Osteoblast (primary cell): ENCODE measurements around the gene DDX24. TPM values are rescaled to one million over a fixed set of nuclear protein-coding genes. Genes with fewer than 3 reads are reported as not detected.
A peak's percentile ranks its signal among the peaks of the same experiment; 100 is the strongest.

Experiments used
- DNase-seq: peaks from one replicate; pipeline ENCODE4 v3.0.0; 2011; ENCODE audit warnings: low spot score, mixed read lengths; ENCODE audit not compliant: insufficient read length; ENCODE audit errors: missing footprints
- H2AFZ ChIP-seq: 2 replicates; pipeline ENCODE4 v1.6.0; 2011; ENCODE audit warnings: mild to moderate bottlenecking, low read length
- H3K27ac ChIP-seq: 2 replicates; pipeline ENCODE4 v1.5.1; 2011; ENCODE audit warnings: mild to moderate bottlenecking, low read depth, low read length, moderate library complexity
- H3K27me3 ChIP-seq: 2 replicates; pipeline ENCODE4 v1.6.0; 2012; ENCODE audit warnings: mild to moderate bottlenecking, control low read depth, inconsistent platforms, low read length, moderate library complexity; ENCODE audit not compliant: insufficient read depth
- H3K36me3 ChIP-seq: 2 replicates; pipeline ENCODE4 v1.5.1; 2011; ENCODE audit warnings: mild to moderate bottlenecking, low read length, control low read depth, moderate library complexity; ENCODE audit not compliant: insufficient read depth
- H3K4me1 ChIP-seq: 2 replicates; pipeline ENCODE4 v1.5.1; 2011; ENCODE audit warnings: mild to moderate bottlenecking, low read length, control low read depth, moderate library complexity; ENCODE audit not compliant: insufficient read depth
- H3K4me2 ChIP-seq: 2 replicates; pipeline ENCODE4 v1.6.0; 2011; ENCODE audit warnings: mild to moderate bottlenecking, low read length; ENCODE audit not compliant: insufficient read depth
- H3K4me3 ChIP-seq: fragments of 200-600 bp; sonication (generic); 3 replicates; pipeline ENCODE4 v1.5.1; 2012; ENCODE audit warnings: mild to moderate bottlenecking, low read length, inconsistent platforms; ENCODE audit not compliant: insufficient read depth
- H3K79me2 ChIP-seq: 2 replicates; pipeline ENCODE4 v1.6.0; 2012; ENCODE audit warnings: mild to moderate bottlenecking, low read length, control low read depth, inconsistent platforms; ENCODE audit not compliant: insufficient read depth
- H3K9me3 ChIP-seq: 2 replicates; pipeline ENCODE4 v1.5.1; 2011; ENCODE audit warnings: low read depth, low read length, control low read depth
- H4K20me1 ChIP-seq: 2 replicates; pipeline ENCODE4 v1.6.0; 2012; ENCODE audit warnings: mild to moderate bottlenecking, low read length, control low read depth; ENCODE audit not compliant: insufficient read depth
- CTCF ChIP-seq: IDR thresholded peaks from 2 replicates; pipeline ENCODE4 v1.5.1; 2011; ENCODE audit warnings: mild to moderate bottlenecking, low read depth, low read length, moderate library complexity; ENCODE audit errors: extremely low read depth
- total RNA-seq: library from RNA; depleted of rRNA; stranded (reverse); fragments of >200 nt; gene quantifications from 2 replicates; pipeline ENCODE4 v1.2.3, GENCODE V29; 2012

Gene DDX24
- total RNA-seq, 1 donor, result 134 TPM

- peak overlapping the region; percentile 98 for H3K4me2 ChIP-seq
These were observed 47.3 kb upstream of the DDX24 start for GRCh38 chr14:94128216-94128839.

GRCh38 chr14:94127330-94127729 is 46.3 kb upstream of the DDX24 start:
- Histone ChIP-seq H3K9me3 (no peaks in the 10 kb centered on the region), H3K36me3 (peaks cover 5% of the 10 kb centered on the region)

More at GRCh38 chr14:94128216-94128839, 47.3 kb upstream of the DDX24 start:
- Histone ChIP-seq H3K27me3 (no peaks in the 10 kb centered on the region), H3K27ac (peak overlapping the region; percentile 49), H3K79me2 (peaks cover 8% of the 10 kb centered on the region), H3K4me3 (peak overlapping the region; percentile 75), H3K4me1 (peaks cover 14% of the 10 kb centered on the region), H2AFZ (peak overlapping the region; percentile 87), H4K20me1 (no peaks in the 10 kb centered on the region), H3K9me3 (no peaks in the 10 kb centered on the region), H3K36me3 (peaks cover 5% of the 10 kb centered on the region)
- no peak for TF ChIP-seq CTCF
- DNase-seq, result no peak

GRCh38 chr14:94126800-94127199 is 45.8 kb upstream of the DDX24 start:
- H3K9me3 ChIP-seq, result no peaks in the 10 kb centered on the region
- H3K4me2 ChIP-seq, result no peak overlapping the region
- H3K4me3 ChIP-seq, result no peak overlapping the region
- peaks cover 5% of the 10 kb centered on the region for H3K36me3 ChIP-seq
- DNase-seq, result no peak
- H2AFZ ChIP-seq, result no peak overlapping the region
- H3K79me2 ChIP-seq, result peaks cover 8% of the 10 kb centered on the region
- peaks cover 21% of the 10 kb centered on the region for H3K4me1 ChIP-seq
- TF ChIP-seq CTCF, result no peak
- no peaks in the 10 kb centered on the region for H4K20me1 ChIP-seq
- H3K27me3 ChIP-seq, result no peaks in the 10 kb centered on the region
- no peak overlapping the region for H3K27ac ChIP-seq

More at GRCh38 chr14:94127330-94127729, 46.3 kb upstream of the DDX24 start:
- Histone ChIP-seq H3K4me1 (peaks cover 16% of the 10 kb centered on the region), H3K79me2 (peaks cover 8% of the 10 kb centered on the region), H3K4me3 (no peak overlapping the region), H3K27me3 (no peaks in the 10 kb centered on the region), H4K20me1 (no peaks in the 10 kb centered on the region), H2AFZ (no peak overlapping the region), H3K27ac (no peak overlapping the region), H3K4me2 (no peak overlapping the region)
- DNase-seq, result no peak
- no peak for TF ChIP-seq CTCF

GRCh38 chr14:94126419-94126677 is 45.3 kb upstream of the DDX24 start:
- H3K27ac ChIP-seq, result no peak overlapping the region
- H3K27me3 ChIP-seq, result no peaks in the 10 kb centered on the region
- H3K9me3 ChIP-seq, result no peaks in the 10 kb centered on the region
- no peaks in the 10 kb centered on the region for H4K20me1 ChIP-seq
- H3K4me3 ChIP-seq, result no peak overlapping the region
- no peak for DNase-seq
- H2AFZ ChIP-seq, result no peak overlapping the region
- TF ChIP-seq CTCF, result no peak
- H3K36me3 ChIP-seq, result peaks cover 5% of the 10 kb centered on the region
- no peak overlapping the region for H3K4me2 ChIP-seq
- peaks cover 26% of the 10 kb centered on the region for H3K4me1 ChIP-seq
- peaks cover 8% of the 10 kb centered on the region for H3K79me2 ChIP-seq
